Activated CD8-positive, alpha-beta memory T cell treated with anti-CD3 and anti-CD28 coated beads, Interleukin-2, amount 50 U/mL, for 1 hour (primary cell): ENCODE results near the gene BCL11A.

Experiments used
- DNase-seq: peaks from one replicate; pipeline ENCODE4 v3.0.0-alpha.2; 2020; ENCODE audit errors: extremely low read depth

BCL11A gene

GRCh38 chr2:60558536-60558935, 5.1 kb upstream of the BCL11A start:
- no peak for DNase-seq

GRCh38 chr2:60557486-60557864, 4.0 kb upstream of the BCL11A start:
- no peak for DNase-seq

GRCh38 chr2:60556576-60557485, 3.4 kb upstream of the BCL11A start:
- DNase-seq, result no peak

GRCh38 chr2:60556175-60556574, 2.7 kb upstream of the BCL11A start:
- DNase-seq, result no peak

- no peak for DNase-seq
Measured at GRCh38 chr2:60555783-60556139, 2.3 kb upstream of the BCL11A start.

GRCh38 chr2:60555066-60555782, 1.8 kb upstream of the BCL11A start:
- no peak for DNase-seq

GRCh38 chr2:60554646-60555065, 1.2 kb upstream of the BCL11A start:
- DNase-seq, result no peak

GRCh38 chr2:60554074-60554645, 706 bp upstream of the BCL11A start:
- DNase-seq, result no peak

- no peak for DNase-seq
Measured at GRCh38 chr2:60552851-60553494, 481 bp downstream of the BCL11A start.

GRCh38 chr2:60552078-60552850, 1.2 kb downstream of the BCL11A start:
- no peak for DNase-seq

- DNase-seq, result no peak
Measured at GRCh38 chr2:60551240-60552077, 2.0 kb downstream of the BCL11A start.

GRCh38 chr2:60550984-60551239, 2.5 kb downstream of the BCL11A start:
- DNase-seq, result no peak

- no peak for DNase-seq
Measured at GRCh38 chr2:60550178-60550983, 3.1 kb downstream of the BCL11A start.

- DNase-seq, result no peak
Measured at GRCh38 chr2:60549928-60550177, 3.6 kb downstream of the BCL11A start.

GRCh38 chr2:60549238-60549927, 4.1 kb downstream of the BCL11A start:
- no peak for DNase-seq

- DNase-seq, result no peak
Measured at GRCh38 chr2:60548845-60549237, 4.6 kb downstream of the BCL11A start.

GRCh38 chr2:60548311-60548710, 5.1 kb downstream of the BCL11A start:
- DNase-seq, result no peak

GRCh38 chr2:60547841-60548240, 5.6 kb downstream of the BCL11A start:
- no peak for DNase-seq

- no peak for DNase-seq
Measured at GRCh38 chr2:60546756-60547420, 6.6 kb downstream of the BCL11A start.
